GM12875 (cell line): ENCODE results near the gene DUXA.

ENCODE experiments used
- H3K4me3 ChIP-seq: one replicate; pipeline ENCODE4 v1.5.1; 2011; ENCODE audit warnings: low read depth, low read length, control low read depth
- TF ChIP-seq, protein P1 (sequence below): IDR thresholded peaks from 2 replicates; pipeline ENCODE4 v1.5.1; 2011; ENCODE audit warnings: low read depth, mild to moderate bottlenecking, control low read depth, inconsistent platforms, low read length, moderate library complexity, borderline replicate concordance; ENCODE audit not compliant: insufficient read depth

Gene DUXA

DNA sequence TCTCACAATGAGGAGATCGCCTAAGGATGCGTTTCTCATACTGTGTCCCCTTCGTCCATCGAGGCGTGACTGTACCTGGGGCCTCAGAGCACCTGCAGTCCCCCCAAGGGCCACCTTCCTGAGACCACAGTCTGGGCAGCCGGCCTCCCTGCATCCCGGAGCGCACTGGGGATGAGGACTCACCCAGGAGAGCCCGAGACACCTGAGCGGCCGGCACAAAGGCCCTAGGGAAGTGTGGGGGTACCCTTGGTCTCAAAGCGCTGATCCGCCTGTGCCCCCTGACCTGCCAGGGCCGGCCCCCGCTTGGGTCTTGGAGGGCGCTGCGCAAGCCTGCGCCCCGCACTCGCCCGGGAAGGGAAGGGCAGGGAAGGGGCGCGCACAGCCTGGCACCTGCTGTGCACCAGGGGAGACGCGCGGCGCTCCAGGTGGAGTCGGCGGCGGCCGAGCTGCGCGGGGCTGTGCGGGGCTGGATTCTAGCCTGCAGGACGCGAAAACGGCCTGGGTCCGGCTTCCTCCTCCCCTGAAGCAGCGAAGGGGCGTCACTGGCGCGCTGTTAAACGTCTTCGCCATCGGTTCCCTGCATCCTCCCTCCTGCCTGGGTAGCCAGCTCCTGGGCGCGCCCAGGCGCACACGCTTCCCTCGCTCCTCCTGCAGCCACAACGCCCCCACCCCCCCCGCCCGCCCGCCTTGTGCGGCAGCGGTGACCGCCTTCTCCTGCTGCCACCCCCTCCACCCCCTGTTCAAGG is 61.1 kb downstream of the DUXA start:
- H3K4me3 ChIP-seq: no peak overlapping the region
- TF ChIP-seq, protein P1, sequence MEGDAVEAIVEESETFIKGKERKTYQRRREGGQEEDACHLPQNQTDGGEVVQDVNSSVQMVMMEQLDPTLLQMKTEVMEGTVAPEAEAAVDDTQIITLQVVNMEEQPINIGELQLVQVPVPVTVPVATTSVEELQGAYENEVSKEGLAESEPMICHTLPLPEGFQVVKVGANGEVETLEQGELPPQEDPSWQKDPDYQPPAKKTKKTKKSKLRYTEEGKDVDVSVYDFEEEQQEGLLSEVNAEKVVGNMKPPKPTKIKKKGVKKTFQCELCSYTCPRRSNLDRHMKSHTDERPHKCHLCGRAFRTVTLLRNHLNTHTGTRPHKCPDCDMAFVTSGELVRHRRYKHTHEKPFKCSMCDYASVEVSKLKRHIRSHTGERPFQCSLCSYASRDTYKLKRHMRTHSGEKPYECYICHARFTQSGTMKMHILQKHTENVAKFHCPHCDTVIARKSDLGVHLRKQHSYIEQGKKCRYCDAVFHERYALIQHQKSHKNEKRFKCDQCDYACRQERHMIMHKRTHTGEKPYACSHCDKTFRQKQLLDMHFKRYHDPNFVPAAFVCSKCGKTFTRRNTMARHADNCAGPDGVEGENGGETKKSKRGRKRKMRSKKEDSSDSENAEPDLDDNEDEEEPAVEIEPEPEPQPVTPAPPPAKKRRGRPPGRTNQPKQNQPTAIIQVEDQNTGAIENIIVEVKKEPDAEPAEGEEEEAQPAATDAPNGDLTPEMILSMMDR: no peak
